ENCODE measurements around the gene UTRN. TPM values are rescaled to one million over a fixed set of nuclear protein-coding genes. Genes with fewer than 3 reads are reported as not detected.
A peak's percentile ranks its signal among the peaks of the same experiment; 100 is the strongest.

UTRN gene
- total RNA-seq, 1 experiment from 2014 or later: 79.7 TPM

GRCh38 chr6:144302701-144303372, 17.7 kb downstream of the UTRN start:
- Histone ChIP-seq H4K5ac (ENCODE audit: insufficient read length, low read depth, low read length) (no peak overlapping the region), H2BK15ac (ENCODE audit: low read depth, low read length) (no peak overlapping the region), H3K14ac (ENCODE audit: insufficient read depth, low read length) (no peak overlapping the region), H3T11ph (ENCODE audit: low read length) (no peak overlapping the region), H3K18ac (ENCODE audit: insufficient read length, low read depth, low read length) (no peak overlapping the region), H3K27me3 (ENCODE audit: insufficient read depth, low read length) (no peaks in the 10 kb centered on the region), H2AK5ac (ENCODE audit: insufficient read length, low read length) (no peak overlapping the region), H2BK120ac (ENCODE audit: low read depth, low read length, poor library complexity, severe bottlenecking) (no peak overlapping the region), H4K20me1 (ENCODE audit: control insufficient read depth, insufficient read depth, insufficient read length) (no peaks in the 10 kb centered on the region), H2BK20ac (ENCODE audit: low read depth, low read length, poor library complexity, severe bottlenecking) (no peak overlapping the region), H3K4me1 (ENCODE audit: insufficient read depth, low read length) (no peaks in the 10 kb centered on the region; the same call in 1 of the 2 replicates), H3K23me2 (ENCODE audit: insufficient read length, low read depth, low read length, poor library complexity, severe bottlenecking) (no peaks in the 10 kb centered on the region), H3K27ac (ENCODE audit: insufficient read length, low read depth, low read length) (no peak overlapping the region), H3K9ac (ENCODE audit: extremely low read depth, insufficient read length, low read length) (no peak overlapping the region), H3K4ac (ENCODE audit: low read depth, low read length) (no peak overlapping the region), H3K23ac (ENCODE audit: insufficient read length, low read depth, low read length) (no peak overlapping the region), H2BK5ac (ENCODE audit: insufficient read length, low read length) (no peak overlapping the region), H3K79me1 (ENCODE audit: insufficient read depth, low read depth, low read length, poor library complexity, severe bottlenecking) (no peaks in the 10 kb centered on the region), H3K56ac (ENCODE audit: insufficient read length, low read depth, low read length) (no peak overlapping the region), H4K8ac (replicated peaks; ENCODE audit: insufficient read length, low read depth, low read length) (no peak overlapping the region), H3K4me2 (ENCODE audit: insufficient read depth, insufficient read length, low read length) (no peak overlapping the region), H3K9me3 (ENCODE audit: control insufficient read depth, low read depth, low read length) (no peaks in the 10 kb centered on the region), H4K91ac (ENCODE audit: insufficient read length, low read depth, low read length) (no peak overlapping the region), H2BK12ac (ENCODE audit: insufficient read length, low read depth, low read length) (no peak overlapping the region), H2AFZ (ENCODE audit: low read length) (no peak overlapping the region), H3K79me2 (ENCODE audit: insufficient read depth, low read length) (no peaks in the 10 kb centered on the region)
- peaks cover 10 to 13% of the 10 kb centered on the region in 2 experiments for H3K4me1 Mint-ChIP-seq
- WGBS (ENCODE audit: extremely low coverage, insufficient read length, low lambda C conversion rate): 100% methylated on average over 1 of the region's 5 CpGs
- H3K36me3 Mint-ChIP-seq (ENCODE audit: insufficient read depth in 1 of 3, low read depth in 3 of 3): peaks cover 0 to 5% (median 0%) of the 10 kb centered on the region in 3 experiments; a peak in 4 of 7 replicates
- H3K27me3 Mint-ChIP-seq (ENCODE audit: low read depth): no peaks in the 10 kb centered on the region
- DNase-seq: no peak
- no peak for TF ChIP-seq CTCF (conservative IDR thresholded peaks at IDR 0.05)
- H3K27ac Mint-ChIP-seq: peak overlapping the region; percentile 11 to 66 (median 42); a peak in 5 of 7 replicates
- no peak overlapping the region for H3K4me3 Mint-ChIP-seq
- H3K9me3 Mint-ChIP-seq: no peaks in the 10 kb centered on the region
